Measurements from ENCODE around the gene SEMA5B.

Gene SEMA5B

GRCh38 chr3:122893282-122893681, 134.3 kb downstream of the SEMA5B start:
- TF ChIP-seq CTCF (conservative IDR thresholded peaks at IDR 0.05; ENCODE audit: low read depth, low read length) = no peak
- no peak overlapping the region for H3K4me3 ChIP-seq (ENCODE audit: low read depth, low read length)
- no peak for DNase-seq (ENCODE audit: low read depth)

- H3K4me3 ChIP-seq (ENCODE audit: low read depth, low read length) = no peak overlapping the region
- DNase-seq (ENCODE audit: low read depth) = no peak
- no peak for TF ChIP-seq CTCF (conservative IDR thresholded peaks at IDR 0.05; ENCODE audit: low read depth, low read length)
These were observed 135.2 kb downstream of the SEMA5B start for GRCh38 chr3:122892118-122892960.

- no peak overlapping the region for H3K4me3 ChIP-seq (ENCODE audit: low read depth, low read length)
- no peak for DNase-seq (ENCODE audit: low read depth)
- no peak for TF ChIP-seq CTCF (conservative IDR thresholded peaks at IDR 0.05; ENCODE audit: low read depth, low read length)
These were observed 136.8 kb downstream of the SEMA5B start for GRCh38 chr3:122890720-122891220.

GRCh38 chr3:122890077-122890719, 137.4 kb downstream of the SEMA5B start:
- peak; percentile 87 for DNase-seq (ENCODE audit: low read depth)

GRCh38 chr3:122886946-122887345, 140.6 kb downstream of the SEMA5B start:
- no peak for TF ChIP-seq CTCF (conservative IDR thresholded peaks at IDR 0.05; ENCODE audit: low read depth, low read length)
- no peak overlapping the region for H3K4me3 ChIP-seq (ENCODE audit: low read depth, low read length)
- DNase-seq (ENCODE audit: low read depth) = no peak

More at GRCh38 chr3:122890077-122890719, 137.4 kb downstream of the SEMA5B start:
- H3K4me3 ChIP-seq (ENCODE audit: low read depth, low read length) = no peak overlapping the region
- peak; percentile 15 for TF ChIP-seq CTCF (conservative IDR thresholded peaks at IDR 0.05; ENCODE audit: low read depth, low read length)

GRCh38 chr3:122886251-122886650, 141.3 kb downstream of the SEMA5B start:
- DNase-seq (ENCODE audit: low read depth) = no peak
- no peak overlapping the region for H3K4me3 ChIP-seq (ENCODE audit: low read depth, low read length)
- no peak for TF ChIP-seq CTCF (conservative IDR thresholded peaks at IDR 0.05; ENCODE audit: low read depth, low read length)

Data from choroid plexus epithelial cell (primary cell).